AG04450 (cell line): ENCODE data around the gene BID. TPM values are rescaled to one million over a fixed set of nuclear protein-coding genes. Genes with fewer than 3 reads are reported as not detected.
A peak's percentile ranks its signal among the peaks of the same experiment; 100 is the strongest.

Experiments used
- CTCF ChIA-PET: fragments of 300-600, 350-600 bp; formaldehyde crosslinking; extraction: SDS; loops from one replicate; lab custom pipeline; 2022; ENCODE audit warnings: antibody characterized with exemption, inconsistent platforms; lab: Charles Lee
- POLR2A ChIA-PET: fragments of 350-600 bp; formaldehyde crosslinking; extraction: SDS; loops from one replicate; lab custom pipeline; 2021; ENCODE audit warnings: antibody characterized with exemption, inconsistent platforms; lab: Yijun Ruan, JAX
- DNase-seq: peaks from one replicate; pipeline ENCODE4 v3.0.0-alpha.2; 2011; ENCODE audit warnings: low read depth, low spot score
- H3K27ac ChIP-seq: one replicate; pipeline ENCODE4 v1.5.1; 2012; ENCODE audit warnings: low read depth, low read length, control low read depth
- H3K27me3 ChIP-seq: one replicate; pipeline ENCODE4 v1.6.0; 2012; ENCODE audit warnings: low read length; ENCODE audit not compliant: control insufficient read depth, insufficient read depth
- H3K4me3 ChIP-seq: 2 replicates; pipeline ENCODE4 v1.5.1; 2011; ENCODE audit warnings: mild to moderate bottlenecking, low read depth, low read length, control low read depth
- H3K9me3 ChIP-seq: 2 replicates; pipeline ENCODE4 v1.5.1; 2012; ENCODE audit warnings: low read length; ENCODE audit not compliant: control insufficient read depth, insufficient read depth
- polyA plus RNA-seq: library from polyadenylated mRNA; depleted of rRNA; stranded (reverse); fragments of >200 nt; gene quantifications from 2 replicates; pipeline ENCODE4 v1.2.3, GENCODE V29; 2011
- TF ChIP-seq, protein P1 (sequence below): IDR thresholded peaks from 2 replicates; pipeline ENCODE4 v1.5.1; 2011; ENCODE audit warnings: low read depth, low read length, control low read depth, inconsistent platforms

The BID gene
- polyA plus RNA-seq, 1 experiment, result 65.3 TPM

DNA sequence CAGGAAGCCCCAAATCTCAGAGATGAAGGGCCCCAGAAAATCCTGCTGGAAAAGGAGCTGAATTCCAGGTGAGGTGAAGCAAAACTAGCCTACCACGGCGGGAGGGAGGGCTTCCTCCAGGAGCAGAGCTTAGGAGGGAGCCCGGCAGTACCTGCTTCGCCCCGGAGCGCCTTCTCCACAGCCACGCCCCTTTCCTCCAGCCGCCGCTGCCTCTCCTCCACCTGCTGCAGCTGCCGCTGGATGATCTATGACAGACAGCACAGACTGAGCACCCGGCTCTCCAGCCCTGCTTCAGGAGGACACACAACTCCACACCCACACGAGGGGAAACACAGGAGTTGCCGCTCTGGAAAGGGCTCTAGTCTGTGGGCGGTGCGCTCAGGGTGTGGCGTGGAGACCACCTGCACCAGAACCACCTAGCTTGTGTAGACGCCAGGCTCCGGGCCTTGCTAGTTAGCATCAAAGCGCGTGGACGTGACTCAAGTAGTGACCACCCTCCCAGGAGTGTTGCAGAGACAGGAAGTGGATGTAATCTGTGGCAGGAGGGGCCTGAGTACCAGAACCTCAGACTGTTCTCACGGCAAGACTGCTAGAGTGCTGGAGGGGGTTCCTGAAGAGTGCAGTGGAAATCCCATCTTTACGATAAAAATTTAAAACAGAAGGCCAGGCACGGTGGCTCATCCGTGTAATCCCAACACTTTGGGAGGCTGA is 34.6 kb upstream of the BID start:
- Histone ChIP-seq H3K9me3 (no peaks in the 10 kb centered on the region), H3K4me3 (no peak overlapping the region), H3K27me3 (no peaks in the 10 kb centered on the region), H3K27ac (no peak overlapping the region)
- TF ChIP-seq, protein P1, sequence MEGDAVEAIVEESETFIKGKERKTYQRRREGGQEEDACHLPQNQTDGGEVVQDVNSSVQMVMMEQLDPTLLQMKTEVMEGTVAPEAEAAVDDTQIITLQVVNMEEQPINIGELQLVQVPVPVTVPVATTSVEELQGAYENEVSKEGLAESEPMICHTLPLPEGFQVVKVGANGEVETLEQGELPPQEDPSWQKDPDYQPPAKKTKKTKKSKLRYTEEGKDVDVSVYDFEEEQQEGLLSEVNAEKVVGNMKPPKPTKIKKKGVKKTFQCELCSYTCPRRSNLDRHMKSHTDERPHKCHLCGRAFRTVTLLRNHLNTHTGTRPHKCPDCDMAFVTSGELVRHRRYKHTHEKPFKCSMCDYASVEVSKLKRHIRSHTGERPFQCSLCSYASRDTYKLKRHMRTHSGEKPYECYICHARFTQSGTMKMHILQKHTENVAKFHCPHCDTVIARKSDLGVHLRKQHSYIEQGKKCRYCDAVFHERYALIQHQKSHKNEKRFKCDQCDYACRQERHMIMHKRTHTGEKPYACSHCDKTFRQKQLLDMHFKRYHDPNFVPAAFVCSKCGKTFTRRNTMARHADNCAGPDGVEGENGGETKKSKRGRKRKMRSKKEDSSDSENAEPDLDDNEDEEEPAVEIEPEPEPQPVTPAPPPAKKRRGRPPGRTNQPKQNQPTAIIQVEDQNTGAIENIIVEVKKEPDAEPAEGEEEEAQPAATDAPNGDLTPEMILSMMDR, result no peak
- DNase-seq, result no peak
- POLR2A ChIA-PET, result no interaction called here
- CTCF ChIA-PET, result interaction anchor here (1.3 kb wide), 1 partner anchor 267 kb away, joined by 5 read pairs; no protein-coding TSS in a partner anchor

DNA sequence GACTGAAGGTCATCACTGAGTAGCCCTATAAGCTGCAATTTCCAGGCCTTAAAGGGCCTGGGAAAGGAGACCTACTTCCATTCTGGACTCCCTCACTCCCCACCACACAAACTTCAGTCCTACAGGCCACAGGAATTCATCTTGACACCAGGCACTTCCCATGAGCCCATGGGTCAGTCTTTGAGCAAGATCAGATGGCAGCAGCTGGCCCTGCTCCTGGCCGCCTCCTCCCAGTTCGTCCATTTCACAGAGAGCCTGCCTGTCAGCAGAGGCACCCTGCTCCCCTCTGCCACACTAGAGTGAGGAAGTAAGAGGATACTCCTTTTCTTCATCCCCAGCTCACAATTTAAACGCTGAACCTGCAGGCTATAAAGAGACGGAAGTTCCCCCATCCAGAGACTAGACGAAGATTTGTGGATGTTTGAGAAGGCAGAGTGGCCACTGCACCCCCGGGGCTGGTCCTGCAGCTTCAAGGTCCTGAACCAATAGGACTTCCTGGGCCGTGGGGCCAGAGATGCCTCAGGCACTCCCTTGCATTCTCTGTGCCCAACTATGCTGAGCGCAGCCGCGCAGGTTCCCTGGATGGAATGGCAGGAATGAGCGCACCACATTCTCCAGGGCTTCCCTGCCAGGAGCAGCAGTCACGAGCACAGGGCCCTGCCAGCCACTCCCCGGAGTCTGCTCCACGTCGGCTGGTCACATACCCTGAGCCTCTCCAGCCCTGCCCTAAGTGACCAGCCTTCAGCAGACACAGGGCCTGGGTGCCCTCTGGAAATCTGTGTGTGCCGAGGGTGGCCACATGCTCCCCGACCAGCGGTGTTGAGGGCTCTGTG is 33.5 kb upstream of the BID start:
- H3K27ac ChIP-seq, result peak overlapping the region; percentile 54
- TF ChIP-seq, protein P1, result no peak
- H3K27me3 ChIP-seq, result no peaks in the 10 kb centered on the region
- no peaks in the 10 kb centered on the region for H3K9me3 ChIP-seq
- ChIA-PET POLR2A (no interaction called here), CTCF (no interaction called here)
- peak; percentile 43 for DNase-seq
- no peak overlapping the region for H3K4me3 ChIP-seq

DNA sequence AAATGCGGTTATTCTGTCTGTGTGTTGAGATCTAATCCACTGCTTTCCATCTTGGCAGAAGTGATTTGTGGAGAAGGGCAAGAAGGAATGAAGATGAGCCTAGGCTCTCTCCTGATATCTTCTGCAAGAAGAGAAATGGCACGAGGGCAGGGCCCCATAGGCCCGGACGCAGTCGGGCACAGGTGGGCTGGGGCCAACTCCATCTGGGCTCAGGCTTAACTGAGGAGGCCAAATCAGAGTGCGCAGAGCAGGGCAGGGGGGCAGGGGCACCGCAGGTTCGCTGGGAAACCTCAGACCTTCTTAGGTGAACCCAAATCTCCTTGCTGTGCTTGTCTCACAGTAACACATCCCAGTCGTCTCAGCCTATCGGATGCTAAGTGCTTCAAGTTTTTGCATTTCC is 32.8 kb upstream of the BID start:
- H3K4me3 ChIP-seq, result no peak overlapping the region
- H3K27ac ChIP-seq, result peak overlapping the region; percentile 54
- no peaks in the 10 kb centered on the region for H3K27me3 ChIP-seq
- TF ChIP-seq, protein P1, result no peak
- ChIA-PET CTCF (no interaction called here), POLR2A (no interaction called here)
- DNase-seq, result no peak
- H3K9me3 ChIP-seq, result no peaks in the 10 kb centered on the region

DNA sequence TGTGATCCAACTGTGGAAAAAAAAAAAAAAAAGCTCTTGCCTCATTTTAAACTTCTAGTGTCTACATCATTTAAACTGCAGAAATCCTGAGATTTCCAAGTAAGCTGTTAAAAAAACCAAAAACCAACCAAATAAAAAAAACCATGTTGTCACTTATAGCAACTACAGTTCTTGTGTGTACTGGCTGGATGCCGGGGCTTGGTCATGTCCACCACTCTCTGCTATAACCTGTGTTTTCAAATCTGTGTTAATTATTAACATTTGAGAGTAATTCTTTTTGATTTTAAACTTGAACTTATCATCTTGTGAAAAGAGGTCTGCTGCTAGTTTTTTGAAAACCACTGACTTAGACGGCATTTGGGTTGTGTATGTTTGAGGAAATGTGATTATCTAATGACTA is 32.2 kb upstream of the BID start:
- H3K27ac ChIP-seq, result no peak overlapping the region
- ChIA-PET POLR2A (no interaction called here), CTCF (interaction anchor here (0.6 to 1.4 kb wide), 2 partner anchors 63 to 223 kb away, joined by 4 read pairs; no protein-coding TSS in a partner anchor)
- TF ChIP-seq, protein P1, result no peak
- no peak overlapping the region for H3K4me3 ChIP-seq
- no peaks in the 10 kb centered on the region for H3K27me3 ChIP-seq
- DNase-seq, result no peak
- no peaks in the 10 kb centered on the region for H3K9me3 ChIP-seq
